Erythroblast (primary cell): ENCODE results near the gene PATJ.

Experiments
- GATA1 ChIP-seq: IDR thresholded peaks from 2 replicates; pipeline ENCODE4 v1.6.1; 2011; ENCODE audit warnings: low read depth, mild to moderate bottlenecking, control low read depth, low read length, moderate library complexity
- POLR2A ChIP-seq: IDR thresholded peaks from 2 replicates; pipeline ENCODE4 v1.6.1; 2011; ENCODE audit warnings: mild to moderate bottlenecking, low read length

DNA sequence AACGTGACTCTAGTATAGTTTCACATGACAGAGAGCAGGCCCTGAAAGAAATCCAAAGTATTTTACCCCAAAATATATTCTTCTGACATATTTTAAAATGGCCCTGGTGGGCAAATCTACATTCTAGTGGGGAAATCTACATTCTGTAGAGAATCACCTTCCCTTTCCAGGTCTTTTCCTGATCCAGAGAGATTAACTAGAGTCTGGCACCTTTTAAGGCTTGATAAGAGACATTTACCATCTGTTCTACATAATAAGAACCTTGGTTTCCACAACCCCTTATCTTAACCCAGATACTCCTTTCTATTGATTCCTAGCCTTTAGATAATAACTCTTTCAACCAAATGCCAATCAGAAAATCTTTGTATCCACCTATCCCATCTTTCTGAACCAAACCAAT lies 435.3 kb downstream of the PATJ start:
- TF ChIP-seq POLR2A (no peak), GATA1 (no peak)
